ENCODE results near the gene DAPK1. TPM values are rescaled to one million over a fixed set of nuclear protein-coding genes. Genes with fewer than 3 reads are reported as not detected.

The DAPK1 gene
- total RNA-seq (10 to 100 TPM; 40.3 to 88.7 (median 63.0) TPM), polyA plus RNA-seq (10 to 100 TPM in 1 of 3 donors, 1 to 10 TPM in 2; 9.0 to 11.5 (median 9.4) TPM)
- long read RNA-seq, donor 1 = 0 reads
- long read RNA-seq, donor 2, partial matches to known transcripts = 5 of 5 reads
- long read RNA-seq, donor 2, other reads (novel, unspliced or antisense) = 0 of 5 reads
- long read RNA-seq, donor 3, full-length matches to known transcripts = 4 of 4 reads
- long read RNA-seq, donor 3, partial matches to known transcripts = 0 of 4 reads
- long read RNA-seq, donor 3, other reads (novel, unspliced or antisense) = 0 of 4 reads
- long read RNA-seq, donor 4 = 0 reads
- long read RNA-seq, donor 5, full-length matches to known transcripts = 5 of 5 reads
- long read RNA-seq, donor 5, partial matches to known transcripts = 0 of 5 reads
- long read RNA-seq, donor 5, other reads (novel, unspliced or antisense) = 0 of 5 reads
- long read RNA-seq, donor 6, full-length matches to known transcripts = 7 of 52 reads
- long read RNA-seq, donor 6, partial matches to known transcripts = 45 of 52 reads
- long read RNA-seq, donor 6, other reads (novel, unspliced or antisense) = 0 of 52 reads
- long read RNA-seq, donor 7, full-length matches to known transcripts = 3 of 3 reads
- long read RNA-seq, donor 7, partial matches to known transcripts = 0 of 3 reads
- long read RNA-seq, donor 7, other reads (novel, unspliced or antisense) = 0 of 3 reads
- long read RNA-seq, donor 8, partial matches to known transcripts = 0 of 1 reads
- long read RNA-seq, donor 8, other reads (novel, unspliced or antisense) = 0 of 1 reads
- long read RNA-seq, donor 9, partial matches to known transcripts = 0 of 2 reads
- long read RNA-seq, donor 9, other reads (novel, unspliced or antisense) = 0 of 2 reads
- long read RNA-seq, donor 10 = 0 reads

DNA sequence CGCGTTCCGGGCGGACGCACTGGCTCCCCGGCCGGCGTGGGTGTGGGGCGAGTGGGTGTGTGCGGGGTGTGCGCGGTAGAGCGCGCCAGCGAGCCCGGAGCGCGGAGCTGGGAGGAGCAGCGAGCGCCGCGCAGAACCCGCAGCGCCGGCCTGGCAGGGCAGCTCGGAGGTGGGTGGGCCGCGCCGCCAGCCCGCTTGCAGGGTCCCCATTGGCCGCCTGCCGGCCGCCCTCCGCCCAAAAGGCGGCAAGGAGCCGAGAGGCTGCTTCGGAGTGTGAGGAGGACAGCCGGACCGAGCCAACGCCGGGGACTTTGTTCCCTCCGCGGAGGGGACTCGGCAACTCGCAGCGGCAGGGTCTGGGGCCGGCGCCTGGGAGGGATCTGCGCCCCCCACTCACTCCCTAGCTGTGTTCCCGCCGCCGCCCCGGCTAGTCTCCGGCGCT lies at the start of gene DAPK1:
Gene DAPK1 (plus strand): TSS at position 264 of the 442 bp plus-strand sequence. CDS start 1,211 bp downstream, outside the sequence.
- H3K4me1 ChIP-seq = peaks cover 7 to 53% (median 48%) of the 10 kb centered on the region in 4 donors
- peak within 1 kb of the TSS; percentile 73 to 90 (median 79) for H3K4me3 ChIP-seq
- TF ChIP-seq EP300 (IDR thresholded peaks at IDR 0.05) = no peak
- TF ChIP-seq CTCF (IDR thresholded peaks at IDR 0.05) = peak in 2 of 7 experiments; percentile 23 to 24
- TF ChIP-seq POLR2AphosphoS5 (IDR thresholded peaks at IDR 0.05) = peak; percentile 2 to 67 (median 67)
- peak in 1 of 4 donors; percentile 22 for TF ChIP-seq POLR2A (IDR thresholded peaks at IDR 0.05)
- peak; percentile 79 to 95 for DNase-seq
- no peaks in the 10 kb centered on the region for H3K9me3 ChIP-seq
- H3K27ac ChIP-seq = peak within 1 kb of the TSS; percentile 91 to 96 (median 93)
- H3K27me3 ChIP-seq = peaks cover 0 to 9% (median 8%) of the 10 kb centered on the region in 3 donors
- WGBS, 5 donors = 0 to 3% (median 1%) methylated on average over 9 to 55 of the region's 55 CpGs
- no peaks in the 10 kb centered on the region for H3K36me3 ChIP-seq
- intact Hi-C loops (cut with DNase I; ENCODE audit: low total_unique reads) = no loop called here

- no peaks in the 10 kb centered on the region for H3K36me3 ChIP-seq
- no peak overlapping the region for H3K27ac ChIP-seq
- H3K9me3 ChIP-seq = peaks cover 3 to 16% (median 11%) of the 10 kb centered on the region in 4 donors
- WGBS, 5 donors = 17 to 47% (median 23%) methylated on average over 6 of the region's 6 CpGs
- no peak for DNase-seq
- H3K4me3 ChIP-seq = no peak overlapping the region
- no peak for TF ChIP-seq POLR2AphosphoS5 (IDR thresholded peaks at IDR 0.05)
- no peak for TF ChIP-seq POLR2A (IDR thresholded peaks at IDR 0.05)
- TF ChIP-seq EP300 (IDR thresholded peaks at IDR 0.05) = no peak
- TF ChIP-seq CTCF (IDR thresholded peaks at IDR 0.05) = no peak
- intact Hi-C loops (cut with DNase I; ENCODE audit: low total_unique reads) = no loop called here
- H3K4me1 ChIP-seq = peaks cover 0 to 10% (median 8%) of the 10 kb centered on the region in 4 donors
- no peaks in the 10 kb centered on the region for H3K27me3 ChIP-seq
Observed at GRCh38 chr9:87451149-87451548, 46.5 kb upstream of the DAPK1 start.

- no peak for DNase-seq
- WGBS, 5 donors = 58 to 81% (median 73%) methylated on average over 1 of the region's 1 CpG
- Histone ChIP-seq H3K36me3 (no peaks in the 10 kb centered on the region), H3K4me1 (peaks cover 0 to 7% (median 2%) of the 10 kb centered on the region in 4 donors), H3K27ac (no peak overlapping the region), H3K27me3 (no peaks in the 10 kb centered on the region), H3K9me3 (peaks cover 3 to 18% (median 12%) of the 10 kb centered on the region in 4 donors), H3K4me3 (no peak overlapping the region)
- no peak for TF ChIP-seq POLR2AphosphoS5 (IDR thresholded peaks at IDR 0.05)
- no peak for TF ChIP-seq EP300 (IDR thresholded peaks at IDR 0.05)
- no peak for TF ChIP-seq POLR2A (IDR thresholded peaks at IDR 0.05)
- TF ChIP-seq CTCF (IDR thresholded peaks at IDR 0.05) = no peak
- intact Hi-C loops (cut with DNase I; ENCODE audit: low total_unique reads) = no loop called here
Observed at GRCh38 chr9:87455407-87455806, 42.3 kb upstream of the DAPK1 start.

GRCh38 chr9:87461256-87461655 lies 36.4 kb upstream of the DAPK1 start:
- H3K4me1 ChIP-seq = peaks cover 0 to 10% (median 3%) of the 10 kb centered on the region in 4 donors
- H3K27me3 ChIP-seq = no peaks in the 10 kb centered on the region
- H3K27ac ChIP-seq = no peak overlapping the region
- no peaks in the 10 kb centered on the region for H3K36me3 ChIP-seq
- intact Hi-C loops (cut with DNase I; ENCODE audit: low total_unique reads) = no loop called here
- peaks cover 0 to 4% (median 0%) of the 10 kb centered on the region in 4 donors for H3K9me3 ChIP-seq
- WGBS, 5 donors = 43 to 57% (median 50%) methylated on average over 4 of the region's 4 CpGs
- DNase-seq = no peak
- TF ChIP-seq EP300 (IDR thresholded peaks at IDR 0.05) (no peak), CTCF (IDR thresholded peaks at IDR 0.05) (no peak), POLR2A (IDR thresholded peaks at IDR 0.05) (no peak), POLR2AphosphoS5 (IDR thresholded peaks at IDR 0.05) (no peak)
- no peak overlapping the region for H3K4me3 ChIP-seq

Data from stomach (tissue), 19 donors.